Liver (tissue), 9 donors: Measurements from ENCODE around the gene ERBB2. TPM values are rescaled to one million over a fixed set of nuclear protein-coding genes. Genes with fewer than 3 reads are reported as not detected.

Experiments
- DNase-seq: peaks from one replicate; pipeline ENCODE4 v3.0.0-alpha.2; 2017; ENCODE audit warnings: low spot score
- H3K27ac ChIP-seq, 2 donors: one replicate each; pipeline ENCODE4 v1.7.0; 2013; ENCODE audit warnings: inconsistent platforms in 2 of 2, low read length in 2 of 2, control low read depth in 1 of 2, low read depth in 1 of 2, mild to moderate bottlenecking in 1 of 2
- H3K27me3 ChIP-seq, 4 donors: one replicate each; pipeline versions ENCODE4 v1.6.1 to v1.7.0; 2013; ENCODE audit warnings: low read length in 3 of 4, inconsistent platforms in 1 of 4, mild to moderate bottlenecking in 1 of 4, moderate library complexity in 1 of 4; ENCODE audit not compliant: control insufficient read depth in 4 of 4, insufficient read depth in 4 of 4
- H3K36me3 ChIP-seq, 4 donors: one replicate each; pipeline versions ENCODE4 v1.6.1 to v1.7.0; 2013; ENCODE audit warnings: low read length in 3 of 4, mild to moderate bottlenecking in 3 of 4, low read depth in 1 of 4, moderate library complexity in 1 of 4; ENCODE audit not compliant: control insufficient read depth in 4 of 4, insufficient read depth in 3 of 4
- H3K4me1 ChIP-seq, 4 donors: one replicate each; pipeline versions ENCODE4 v1.6.1 to v1.7.0; 2013; ENCODE audit warnings: low read length in 3 of 4, mild to moderate bottlenecking in 3 of 4, moderate library complexity in 1 of 4; ENCODE audit not compliant: control insufficient read depth in 4 of 4, insufficient read depth in 4 of 4
- H3K4me3 ChIP-seq, 3 donors: one replicate each; pipeline versions ENCODE4 v1.6.1 to v1.7.0; 2013; ENCODE audit warnings: low read length in 3 of 3, control low read depth in 1 of 3, low read depth in 1 of 3, mild to moderate bottlenecking in 1 of 3
- H3K9ac ChIP-seq, 2 donors: one replicate each; pipeline ENCODE4 v1.7.0; 2013; ENCODE audit warnings: low read length in 2 of 2, mild to moderate bottlenecking in 2 of 2, moderate library complexity in 2 of 2, control low read depth in 1 of 2, low read depth in 1 of 2
- H3K9me3 ChIP-seq, 4 donors: one replicate each; pipeline versions ENCODE4 v1.6.1 to v1.7.0; 2013; ENCODE audit warnings: low read length in 3 of 4; ENCODE audit not compliant: control insufficient read depth in 4 of 4
- FOXA1 ChIP-seq: IDR thresholded peaks from 2 replicates; pipeline ENCODE4 v1.6.1; 2016; ENCODE audit warnings: antibody characterized with exemption
- FOXA2 ChIP-seq: IDR thresholded peaks from 2 replicates; pipeline ENCODE4 v1.6.1; 2016; ENCODE audit warnings: antibody characterized with exemption
- GABPA ChIP-seq, 2 donors: IDR thresholded peaks in 1 of 2; conservative IDR thresholded peaks in 1 of 2; 2 replicates each; pipeline ENCODE4 v1.6.1; 2016; ENCODE audit warnings: antibody characterized with exemption in 2 of 2, mild to moderate bottlenecking in 1 of 2, moderate library complexity in 1 of 2
- HNF4A ChIP-seq, 2 donors: conservative IDR thresholded peaks; 2 replicates each; pipeline ENCODE4 v1.6.1; 2016; ENCODE audit warnings: antibody characterized with exemption in 2 of 2, mild to moderate bottlenecking in 2 of 2
- HNF4G ChIP-seq: IDR thresholded peaks from 2 replicates; pipeline ENCODE4 v1.6.1; 2016; ENCODE audit warnings: antibody characterized with exemption
- JUND ChIP-seq, 2 donors: IDR thresholded peaks; 2 replicates each; pipeline ENCODE4 v1.6.1; 2016; ENCODE audit warnings: antibody characterized with exemption in 2 of 2
- NR2F2 ChIP-seq: IDR thresholded peaks from 2 replicates; pipeline ENCODE4 v1.6.1; 2016; ENCODE audit warnings: antibody characterized with exemption
- RAD21 ChIP-seq, 2 donors: IDR thresholded peaks; 2 replicates each; pipeline ENCODE4 v1.6.1; 2016; ENCODE audit warnings: antibody characterized with exemption in 2 of 2, mild to moderate bottlenecking in 2 of 2
- RXRA ChIP-seq, 2 donors: IDR thresholded peaks; 2 replicates each; pipeline ENCODE4 v1.6.1; 2017 to 2018; ENCODE audit warnings: antibody characterized with exemption in 2 of 2, mild to moderate bottlenecking in 1 of 2
- SP1 ChIP-seq: IDR thresholded peaks from 2 replicates; pipeline ENCODE4 v1.6.1; 2018; ENCODE audit warnings: antibody characterized with exemption, mild to moderate bottlenecking
- TAF1 ChIP-seq: conservative IDR thresholded peaks from 2 replicates; pipeline ENCODE4 v1.6.1; 2016; ENCODE audit warnings: antibody characterized with exemption, mild to moderate bottlenecking
- YY1 ChIP-seq: IDR thresholded peaks from 2 replicates; pipeline ENCODE4 v1.6.1; 2016; ENCODE audit warnings: antibody characterized with exemption, mild to moderate bottlenecking
- WGBS: extraction: QIAGEN DNeasy Blood & Tissue Kit; methylation state at CpG from one replicate; pipeline ENCODE4 v1.1.7; 2013; 5-methylcytosine and 5-hydroxymethylcytosine counted together
- polyA plus RNA-seq, 2 donors: library from polyadenylated mRNA; stranded (reverse) in 1 of 2; unstranded in 1 of 2; fragments of 200-250 nt in 1 of 2; fragments of >200 nt in 1 of 2; fragmentation: Nextera tagmentation in 1 of 2; extraction: Ambion mirVana in 1 of 2; gene quantifications; one replicate each; pipeline versions ENCODE4 v1.2.1 to v1.2.3, GENCODE V29; 2013 to 2015
- total RNA-seq, 2 donors: library from RNA; depleted of rRNA; stranded (reverse); fragments of >200 nt; gene quantifications; one replicate each; pipeline ENCODE4 v1.2.3, GENCODE V29; 2014
- TF ChIP-seq, protein P1 (sequence below): IDR thresholded peaks from 2 replicates; pipeline ENCODE4 v1.6.1; 2016; ENCODE audit warnings: antibody characterized with exemption
- TF ChIP-seq, protein P2 (sequence below): IDR thresholded peaks from 2 replicates; pipeline ENCODE4 v1.6.1; 2016; ENCODE audit warnings: antibody characterized with exemption
- TF ChIP-seq, protein P3 (sequence below): IDR thresholded peaks from 2 replicates; pipeline ENCODE4 v1.6.1; 2016; ENCODE audit warnings: antibody characterized with exemption, mild to moderate bottlenecking
- TF ChIP-seq, protein P4 (sequence below): IDR thresholded peaks from 2 replicates; pipeline ENCODE4 v1.6.1; 2016; ENCODE audit warnings: antibody characterized with exemption
- donor health status: healthy.
- donor health status: healthy.
- donor health status: healthy.
- donor health status: healthy.
- donor health status: healthy.

Gene ERBB2
- total and polyA plus RNA-seq, 4 donors, result 4.7 to 28.8 (median 15.7) TPM

DNA sequence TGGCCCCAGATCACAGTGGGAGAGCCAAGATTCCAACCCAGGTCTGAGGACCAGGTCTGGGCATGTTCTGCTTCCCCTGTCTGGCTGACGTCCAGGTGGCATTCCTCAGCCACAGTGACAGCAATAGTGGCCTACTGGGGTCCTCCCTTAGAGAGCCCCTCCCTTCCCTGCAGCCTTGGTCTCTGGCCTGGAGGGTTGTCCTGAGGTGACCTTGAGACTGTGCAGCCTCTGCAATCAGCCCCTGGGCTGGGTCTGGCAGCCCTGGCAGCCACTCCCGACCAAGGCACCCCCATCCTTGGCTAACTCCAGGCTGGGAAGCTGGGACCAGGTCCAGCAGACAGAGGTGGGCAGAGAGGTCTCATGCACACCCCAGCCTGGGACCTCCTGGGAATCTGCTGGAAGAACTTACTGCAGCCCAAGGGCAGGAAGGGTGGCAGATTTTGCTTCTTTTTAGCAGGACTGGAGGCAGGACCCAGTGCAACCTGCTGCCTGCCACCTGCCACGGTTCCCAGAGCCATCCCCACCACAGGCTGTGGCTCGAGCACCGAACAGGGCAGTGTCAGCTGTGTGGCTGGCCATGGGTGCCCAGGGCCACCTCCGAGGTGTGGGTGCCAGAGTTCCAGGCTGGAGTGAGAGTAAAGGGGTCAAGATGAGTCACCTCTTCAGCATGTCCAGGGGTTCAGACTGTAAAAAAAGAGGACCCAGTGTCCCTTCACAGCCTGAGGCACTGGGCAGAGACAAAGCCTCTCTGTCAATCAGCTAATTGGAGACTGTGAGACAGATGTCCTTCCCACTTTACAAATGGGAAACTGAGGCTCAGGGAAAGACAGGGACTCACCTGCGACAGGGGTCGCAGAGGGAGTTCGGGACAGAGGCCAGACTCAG lies 50.5 kb downstream of the ERBB2 start:
- WGBS, result 48% methylated on average over 9 of the region's 9 CpGs
- H3K4me1 ChIP-seq, result peaks cover 2 to 14% (median 4%) of the 10 kb centered on the region in 4 donors
- no peak overlapping the region for H3K9ac ChIP-seq
- peaks cover 1 to 8% (median 2%) of the 10 kb centered on the region in 4 donors for H3K36me3 ChIP-seq
- no peak overlapping the region for H3K27ac ChIP-seq
- no peaks in the 10 kb centered on the region for H3K27me3 ChIP-seq
- H3K9me3 ChIP-seq, result no peaks in the 10 kb centered on the region
- DNase-seq, result no peak
- TF ChIP-seq TAF1, result no peak
- TF ChIP-seq HNF4G, result no peak
- TF ChIP-seq FOXA2, result no peak
- no peak for TF ChIP-seq RAD21 (IDR thresholded peaks at IDR 0.05)
- TF ChIP-seq FOXA1, result no peak
- TF ChIP-seq, protein P1, sequence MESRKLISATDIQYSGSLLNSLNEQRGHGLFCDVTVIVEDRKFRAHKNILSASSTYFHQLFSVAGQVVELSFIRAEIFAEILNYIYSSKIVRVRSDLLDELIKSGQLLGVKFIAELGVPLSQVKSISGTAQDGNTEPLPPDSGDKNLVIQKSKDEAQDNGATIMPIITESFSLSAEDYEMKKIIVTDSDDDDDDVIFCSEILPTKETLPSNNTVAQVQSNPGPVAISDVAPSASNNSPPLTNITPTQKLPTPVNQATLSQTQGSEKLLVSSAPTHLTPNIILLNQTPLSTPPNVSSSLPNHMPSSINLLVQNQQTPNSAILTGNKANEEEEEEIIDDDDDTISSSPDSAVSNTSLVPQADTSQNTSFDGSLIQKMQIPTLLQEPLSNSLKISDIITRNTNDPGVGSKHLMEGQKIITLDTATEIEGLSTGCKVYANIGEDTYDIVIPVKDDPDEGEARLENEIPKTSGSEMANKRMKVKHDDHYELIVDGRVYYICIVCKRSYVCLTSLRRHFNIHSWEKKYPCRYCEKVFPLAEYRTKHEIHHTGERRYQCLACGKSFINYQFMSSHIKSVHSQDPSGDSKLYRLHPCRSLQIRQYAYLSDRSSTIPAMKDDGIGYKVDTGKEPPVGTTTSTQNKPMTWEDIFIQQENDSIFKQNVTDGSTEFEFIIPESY, result no peak
- TF ChIP-seq, protein P2, sequence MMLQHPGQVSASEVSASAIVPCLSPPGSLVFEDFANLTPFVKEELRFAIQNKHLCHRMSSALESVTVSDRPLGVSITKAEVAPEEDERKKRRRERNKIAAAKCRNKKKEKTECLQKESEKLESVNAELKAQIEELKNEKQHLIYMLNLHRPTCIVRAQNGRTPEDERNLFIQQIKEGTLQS, result no peak
- TF ChIP-seq YY1, result no peak
- TF ChIP-seq, protein P3, sequence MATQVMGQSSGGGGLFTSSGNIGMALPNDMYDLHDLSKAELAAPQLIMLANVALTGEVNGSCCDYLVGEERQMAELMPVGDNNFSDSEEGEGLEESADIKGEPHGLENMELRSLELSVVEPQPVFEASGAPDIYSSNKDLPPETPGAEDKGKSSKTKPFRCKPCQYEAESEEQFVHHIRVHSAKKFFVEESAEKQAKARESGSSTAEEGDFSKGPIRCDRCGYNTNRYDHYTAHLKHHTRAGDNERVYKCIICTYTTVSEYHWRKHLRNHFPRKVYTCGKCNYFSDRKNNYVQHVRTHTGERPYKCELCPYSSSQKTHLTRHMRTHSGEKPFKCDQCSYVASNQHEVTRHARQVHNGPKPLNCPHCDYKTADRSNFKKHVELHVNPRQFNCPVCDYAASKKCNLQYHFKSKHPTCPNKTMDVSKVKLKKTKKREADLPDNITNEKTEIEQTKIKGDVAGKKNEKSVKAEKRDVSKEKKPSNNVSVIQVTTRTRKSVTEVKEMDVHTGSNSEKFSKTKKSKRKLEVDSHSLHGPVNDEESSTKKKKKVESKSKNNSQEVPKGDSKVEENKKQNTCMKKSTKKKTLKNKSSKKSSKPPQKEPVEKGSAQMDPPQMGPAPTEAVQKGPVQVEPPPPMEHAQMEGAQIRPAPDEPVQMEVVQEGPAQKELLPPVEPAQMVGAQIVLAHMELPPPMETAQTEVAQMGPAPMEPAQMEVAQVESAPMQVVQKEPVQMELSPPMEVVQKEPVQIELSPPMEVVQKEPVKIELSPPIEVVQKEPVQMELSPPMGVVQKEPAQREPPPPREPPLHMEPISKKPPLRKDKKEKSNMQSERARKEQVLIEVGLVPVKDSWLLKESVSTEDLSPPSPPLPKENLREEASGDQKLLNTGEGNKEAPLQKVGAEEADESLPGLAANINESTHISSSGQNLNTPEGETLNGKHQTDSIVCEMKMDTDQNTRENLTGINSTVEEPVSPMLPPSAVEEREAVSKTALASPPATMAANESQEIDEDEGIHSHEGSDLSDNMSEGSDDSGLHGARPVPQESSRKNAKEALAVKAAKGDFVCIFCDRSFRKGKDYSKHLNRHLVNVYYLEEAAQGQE, result no peak
- TF ChIP-seq HNF4A (conservative IDR thresholded peaks at IDR 0.05), result no peak
- no peak for TF ChIP-seq GABPA (IDR thresholded peaks at IDR 0.05 in 1 of 2, conservative IDR thresholded peaks at IDR 0.05 in 1 of 2)
- TF ChIP-seq, protein P4, sequence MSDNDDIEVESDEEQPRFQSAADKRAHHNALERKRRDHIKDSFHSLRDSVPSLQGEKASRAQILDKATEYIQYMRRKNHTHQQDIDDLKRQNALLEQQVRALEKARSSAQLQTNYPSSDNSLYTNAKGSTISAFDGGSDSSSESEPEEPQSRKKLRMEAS, result no peak
- no peak for TF ChIP-seq SP1
- TF ChIP-seq NR2F2, result no peak
- no peak overlapping the region for H3K4me3 ChIP-seq

DNA sequence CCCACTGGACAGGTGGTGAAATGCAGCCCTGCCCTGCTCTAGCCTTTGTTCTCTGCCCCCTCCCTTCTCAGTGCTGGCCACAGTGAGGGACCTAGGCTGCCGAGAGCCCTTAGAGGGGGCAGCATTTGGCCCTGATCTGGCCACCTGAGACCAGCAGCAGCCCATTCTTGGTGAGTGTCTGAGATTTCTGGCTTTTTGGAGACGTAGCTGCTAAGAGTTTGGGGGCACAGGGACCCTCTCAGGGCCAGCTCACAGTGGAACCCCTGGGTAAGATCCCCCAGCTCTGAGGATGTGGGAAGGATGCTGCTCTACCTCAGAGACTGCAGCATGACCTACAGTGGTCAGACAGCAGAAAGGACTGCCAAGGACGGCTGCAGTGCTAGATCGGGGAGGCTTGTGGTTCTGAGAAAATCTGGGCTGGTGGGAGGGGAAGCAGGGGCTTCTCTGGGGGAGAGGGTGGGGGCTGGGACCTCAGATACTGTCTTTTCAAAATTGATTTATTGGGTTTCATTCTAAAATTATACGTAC lies 51.2 kb downstream of the ERBB2 start:
- no peak overlapping the region for H3K9ac ChIP-seq
- peaks cover 2 to 14% (median 4%) of the 10 kb centered on the region in 4 donors for H3K4me1 ChIP-seq
- no peak for DNase-seq
- H3K9me3 ChIP-seq, result no peaks in the 10 kb centered on the region
- no peaks in the 10 kb centered on the region for H3K27me3 ChIP-seq
- H3K36me3 ChIP-seq, result peaks cover 0 to 6% (median under 1%) of the 10 kb centered on the region in 4 donors
- WGBS, result 80% methylated on average over 5 of the region's 5 CpGs
- H3K4me3 ChIP-seq, result no peak overlapping the region
- no peak overlapping the region for H3K27ac ChIP-seq
- TF ChIP-seq, protein P4, result no peak
- TF ChIP-seq FOXA1 (no peak), HNF4A (conservative IDR thresholded peaks at IDR 0.05) (no peak), RXRA (IDR thresholded peaks at IDR 0.05) (no peak), HNF4G (no peak), YY1 (no peak), FOXA2 (no peak), GABPA (IDR thresholded peaks at IDR 0.05 in 1 of 2, conservative IDR thresholded peaks at IDR 0.05 in 1 of 2) (no peak), RAD21 (IDR thresholded peaks at IDR 0.05) (no peak), NR2F2 (no peak), SP1 (no peak), JUND (IDR thresholded peaks at IDR 0.05) (no peak)
- TF ChIP-seq, protein P3, result no peak
- TF ChIP-seq, protein P1, result no peak
- TF ChIP-seq, protein P2, result no peak
